Sciatic nerve (tissue), 2 donors: Measurements from ENCODE around the gene AHCYL1. TPM values are rescaled to one million over a fixed set of nuclear protein-coding genes. Genes with fewer than 3 reads are reported as not detected.

Source experiments
- ATAC-seq: fragments of 200-7000 bp; cut with Tn5 transposase; one replicate; pipeline ENCODE4 v1.9.1; 2020; ENCODE audit warnings: mild to moderate bottlenecking, moderate library complexity
- DNase-seq: peaks from one replicate; pipeline ENCODE4 v3.0.0-alpha.2; 2020; ENCODE audit warnings: low spot score
- intact Hi-C: fragments of 100-400 bp; cut with DNase I; formaldehyde crosslinking; loops from one replicate; pipeline ENCODE4 v1.14.2; 2022
- total RNA-seq: library from RNA; stranded (reverse); fragmentation: NEBNext Ultra II Directional; extraction: Animal tissue kit (Norgen Biotek cat#: 25700); gene quantifications from one replicate; pipeline ENCODE4 v1.2.1, GENCODE V29; 2021
- donor health status: DM: no; HTN: no; CAD: no.
- donor health status: DM: no; HTN: no; CAD: no.

Gene AHCYL1
- total RNA-seq, 1 donor from 2014 or later: 71.3 TPM

DNA sequence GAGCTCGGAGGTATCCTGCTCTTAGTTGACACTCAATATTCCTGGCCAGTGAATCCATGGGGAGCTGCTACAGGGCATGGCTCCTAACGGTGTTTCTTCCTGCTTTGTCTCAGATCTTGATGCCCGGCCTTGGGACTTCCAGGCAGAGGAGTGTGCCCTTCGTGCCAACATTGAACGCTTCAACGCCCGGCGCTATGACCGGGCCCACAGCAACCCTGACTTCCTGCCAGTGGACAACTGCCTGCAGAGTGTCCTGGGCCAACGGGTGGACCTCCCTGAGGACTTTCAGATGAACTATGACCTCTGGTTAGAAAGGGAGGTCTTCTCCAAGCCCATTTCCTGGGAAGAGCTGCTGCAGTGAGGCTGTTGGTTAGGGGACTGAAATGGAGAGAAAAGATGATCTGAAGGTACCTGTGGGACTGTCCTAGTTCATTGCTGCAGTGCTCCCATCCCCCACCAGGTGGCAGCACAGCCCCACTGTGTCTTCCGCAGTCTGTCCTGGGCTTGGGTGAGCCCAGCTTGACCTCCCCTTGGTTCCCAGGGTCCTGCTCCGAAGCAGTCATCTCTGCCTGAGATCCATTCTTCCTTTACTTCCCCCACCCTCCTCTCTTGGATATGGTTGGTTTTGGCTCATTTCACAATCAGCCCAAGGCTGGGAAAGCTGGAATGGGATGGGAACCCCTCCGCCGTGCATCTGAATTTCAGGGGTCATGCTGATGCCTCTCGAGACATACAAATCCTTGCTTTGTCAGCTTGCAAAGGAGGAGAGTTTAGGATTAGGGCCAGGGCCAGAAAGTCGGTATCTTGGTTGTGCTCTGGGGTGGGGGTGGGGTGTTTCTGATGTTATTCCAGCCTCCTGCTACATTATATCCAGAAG, 69.2 kb downstream of the AHCYL1 start:
- intact Hi-C loops: loop anchor here (5.0 kb wide), 1 partner anchor 49 kb away; no protein-coding TSS in a partner anchor
- DNase-seq (peak; percentile 85), ATAC-seq (peak; percentile 79)

- ATAC-seq (no peak), DNase-seq (no peak)
- intact Hi-C loops: no loop called here
Observed at GRCh38 chr1:110055493-110056284, 71.1 kb downstream of the AHCYL1 start.

DNA sequence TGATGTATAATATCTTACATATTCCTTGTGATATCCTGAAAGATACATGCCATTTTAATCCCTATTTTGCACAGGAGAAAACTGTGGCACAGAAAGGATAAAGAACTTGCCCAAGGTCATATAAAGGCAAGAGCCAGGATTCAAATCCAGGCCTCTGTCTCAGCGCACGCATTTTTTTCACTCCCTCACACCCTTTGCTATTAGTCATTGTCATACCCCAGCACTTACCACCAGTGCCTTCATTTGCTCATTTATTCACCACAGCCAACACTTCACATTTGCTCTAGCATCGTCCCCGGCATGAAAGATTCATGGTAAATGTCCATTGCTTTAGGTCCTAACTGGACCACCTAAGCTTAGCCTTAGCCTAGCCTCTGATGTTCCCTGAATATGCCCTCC, 71.7 kb downstream of the AHCYL1 start:
- intact Hi-C loops: no loop called here
- no peak for ATAC-seq
- DNase-seq: no peak

DNA sequence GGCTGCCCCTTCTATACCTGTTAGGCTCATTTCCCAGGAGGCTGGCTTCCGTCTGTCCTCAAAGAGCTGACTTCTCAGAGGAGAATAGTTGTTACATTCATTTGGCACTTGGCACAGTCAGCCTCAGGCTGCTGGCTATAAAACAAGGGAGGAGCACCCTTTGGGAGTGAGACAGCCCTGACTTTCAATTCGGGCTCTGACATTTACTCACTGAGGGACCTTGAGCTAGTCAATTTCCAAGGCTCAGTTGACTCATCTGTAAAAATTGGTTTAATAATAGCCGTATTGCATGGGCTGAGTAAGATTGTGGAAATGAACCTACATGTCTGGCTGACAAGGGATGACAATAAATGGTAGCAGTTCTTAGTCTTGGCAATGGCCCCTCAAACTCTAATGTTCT, 72.2 kb downstream of the AHCYL1 start:
- ATAC-seq (no peak), DNase-seq (no peak)
- intact Hi-C loops: no loop called here

DNA sequence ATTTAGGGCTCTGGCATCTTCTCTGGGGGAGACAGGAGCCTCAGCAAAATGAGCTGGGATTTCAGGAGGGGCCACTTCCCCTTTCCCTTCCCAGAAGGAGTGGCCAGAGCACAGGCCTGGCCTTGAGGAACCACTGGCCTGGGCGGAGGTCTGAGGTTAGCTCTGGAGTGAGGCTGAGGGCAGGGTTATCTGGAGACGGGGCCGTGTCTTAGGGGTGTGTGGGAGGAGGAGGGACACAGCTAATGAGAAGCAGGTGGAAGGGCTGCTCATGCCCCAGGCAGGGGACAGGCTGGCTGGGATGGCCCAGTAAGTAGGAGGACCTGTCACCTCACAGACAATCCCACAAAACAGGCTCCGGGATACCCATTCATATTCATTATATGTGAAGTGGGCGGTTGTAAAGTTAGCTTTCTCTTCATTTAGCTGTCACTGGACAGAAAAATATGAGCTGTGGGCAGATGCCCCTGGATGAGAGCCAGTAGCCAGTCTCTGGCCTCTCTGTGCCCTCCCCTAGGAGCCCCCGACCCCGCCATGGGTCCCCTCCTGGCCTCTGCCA, 73.5 kb downstream of the AHCYL1 start:
- ATAC-seq: peak; percentile 27
- intact Hi-C loops: no loop called here
- no peak for DNase-seq

GRCh38 chr1:110058591-110058990, 74.0 kb downstream of the AHCYL1 start:
- DNase-seq: no peak
- no peak for ATAC-seq
- intact Hi-C loops: no loop called here

- ATAC-seq (no peak), DNase-seq (no peak)
- intact Hi-C loops: no loop called here
Observed at GRCh38 chr1:110059133-110059863, 74.7 kb downstream of the AHCYL1 start.

- intact Hi-C loops: no loop called here
- DNase-seq (peak; percentile 64), ATAC-seq (no peak)
Observed at GRCh38 chr1:110060034-110060661, 75.6 kb downstream of the AHCYL1 start.

DNA sequence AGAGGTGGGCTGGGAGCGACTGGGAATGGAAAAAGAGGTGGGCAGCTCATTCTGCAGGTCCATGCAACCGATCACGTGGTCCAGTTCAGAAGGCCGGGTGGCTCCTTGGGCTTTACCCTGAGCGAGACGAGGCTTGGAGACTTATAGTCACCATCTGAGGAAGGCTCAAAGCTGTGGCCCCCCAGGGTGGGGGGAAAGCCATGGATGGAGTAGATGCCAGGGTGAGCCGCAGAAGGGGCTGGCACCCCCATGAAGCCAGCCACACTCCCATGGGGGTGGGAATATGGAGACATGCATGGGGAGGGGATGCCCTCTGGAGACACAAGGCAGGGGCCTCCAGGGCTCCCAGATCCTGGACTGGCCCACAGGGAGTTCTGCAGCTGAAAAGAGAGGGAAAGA, 76.1 kb downstream of the AHCYL1 start:
- intact Hi-C loops: no loop called here
- ATAC-seq (no peak), DNase-seq (no peak)

GRCh38 chr1:110061341-110061740, 76.8 kb downstream of the AHCYL1 start:
- no peak for DNase-seq
- intact Hi-C loops: no loop called here
- ATAC-seq: no peak

DNA sequence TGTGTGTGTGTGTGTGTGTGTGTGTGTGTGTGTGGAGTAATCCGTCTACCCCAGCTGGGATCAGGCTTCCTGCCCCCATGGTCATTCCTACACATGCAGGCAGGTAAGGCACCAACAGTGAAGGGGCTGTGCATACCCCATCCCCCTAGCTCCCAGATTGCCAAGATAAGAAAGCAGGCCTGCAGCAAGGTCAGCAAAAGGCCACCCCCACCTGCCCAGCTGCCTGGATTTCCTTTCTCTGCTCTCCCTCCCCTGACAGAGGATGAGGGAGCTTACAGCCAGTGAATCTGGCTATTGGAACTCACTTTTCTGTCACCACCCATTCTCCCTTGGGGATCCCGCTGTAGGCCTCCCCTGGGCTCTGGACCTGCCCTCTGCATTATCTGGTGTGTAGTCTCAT, 78.0 kb downstream of the AHCYL1 start:
- no peak for DNase-seq
- intact Hi-C loops: no loop called here
- no peak for ATAC-seq

DNA sequence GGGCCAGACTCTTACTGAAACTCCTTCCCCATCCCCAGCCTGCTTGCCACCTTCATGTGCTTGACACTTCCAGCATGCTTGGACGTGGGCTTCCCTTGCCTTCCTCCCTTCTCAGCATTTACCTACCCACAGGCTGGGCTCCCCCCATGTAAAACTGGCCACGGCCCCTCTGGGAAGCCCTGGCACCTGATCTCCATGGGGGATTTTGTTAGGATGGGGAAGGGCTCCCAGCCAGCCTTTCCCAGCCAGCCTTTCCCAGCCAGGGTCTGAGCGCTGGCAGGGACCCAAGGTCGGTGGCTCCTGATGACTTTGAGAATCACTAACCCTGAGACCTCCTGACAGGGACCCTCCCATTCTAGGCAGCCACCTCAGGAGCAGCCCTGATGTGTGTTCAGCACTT, 79.2 kb downstream of the AHCYL1 start:
- ATAC-seq (no peak), DNase-seq (no peak)
- intact Hi-C loops: no loop called here

GRCh38 chr1:110064576-110065337, 80.2 kb downstream of the AHCYL1 start:
- no peak for ATAC-seq
- DNase-seq: no peak
- intact Hi-C loops: no loop called here

DNA sequence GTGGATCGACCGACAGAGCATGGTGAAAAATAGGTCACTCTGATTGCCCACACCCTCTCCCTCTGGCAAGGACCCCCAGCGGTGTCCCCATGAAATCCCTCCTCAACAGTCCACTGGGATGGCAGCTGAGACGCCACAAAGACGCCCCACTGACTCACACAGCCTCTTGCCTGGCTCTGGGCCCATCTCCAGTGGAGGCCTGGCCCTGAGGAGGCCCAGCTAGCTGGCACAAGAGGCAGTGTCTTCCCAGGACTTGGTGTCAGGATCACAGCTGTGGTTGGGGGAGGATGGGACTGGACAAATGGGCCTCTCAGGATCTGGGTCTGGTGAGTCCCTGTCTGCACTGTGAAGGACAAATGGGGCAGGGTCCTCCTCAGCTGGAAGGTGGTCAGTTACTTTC, 81.3 kb downstream of the AHCYL1 start:
- no peak for ATAC-seq
- intact Hi-C loops: no loop called here
- no peak for DNase-seq

GRCh38 chr1:110067479-110067892, 82.9 kb downstream of the AHCYL1 start:
- intact Hi-C loops: no loop called here
- ATAC-seq (no peak), DNase-seq (no peak)

GRCh38 chr1:110067893-110068645, 83.5 kb downstream of the AHCYL1 start:
- ATAC-seq (no peak), DNase-seq (no peak)
- intact Hi-C loops: no loop called here

GRCh38 chr1:110068646-110069403, 84.3 kb downstream of the AHCYL1 start:
- ATAC-seq: no peak
- no peak for DNase-seq
- intact Hi-C loops: no loop called here
